Measurements from ENCODE around the gene NTN5. TPM values are rescaled to one million over a fixed set of nuclear protein-coding genes. Genes with fewer than 3 reads are reported as not detected.
"Not testable (repeated sequence)": the region's sequence is repeated elsewhere in the genome, so short reads cannot be mapped to it uniquely, and the experiment has no call there.

Gene NTN5
- total RNA-seq, 2 experiments from 2014 or later = 0.16 to 0.53 TPM

DNA sequence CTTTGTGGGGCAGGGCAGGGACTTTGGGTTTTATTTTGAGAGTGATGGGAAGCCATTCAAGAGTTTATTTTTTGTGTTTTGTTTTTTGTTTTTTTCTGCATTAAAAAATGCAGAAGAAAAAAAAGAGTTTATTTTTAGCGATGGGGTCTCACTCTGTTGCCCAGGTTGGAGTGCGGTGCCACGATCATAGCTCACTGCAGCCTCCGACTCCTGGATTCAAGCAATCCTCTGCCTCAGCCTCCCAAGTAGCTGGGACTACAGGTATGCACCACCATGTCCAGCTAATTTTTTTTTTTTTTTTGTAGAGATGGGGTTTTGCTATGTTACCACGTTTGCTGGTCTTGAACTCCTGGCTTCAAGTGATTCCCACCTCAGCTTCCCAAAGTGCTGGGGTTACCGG lies 14.3 kb downstream of the NTN5 start:
- Histone ChIP-seq H3K36me3 (ENCODE audit: insufficient read depth, low read length) (no peaks in the 10 kb centered on the region), H3K27ac (ENCODE audit: low read depth, low read length, poor library complexity, severe bottlenecking) (no peak overlapping the region), H3K4me1 (ENCODE audit: insufficient read depth, low read length, poor library complexity, severe bottlenecking) (peaks cover 11% of the 10 kb centered on the region), H3K4me3 (ENCODE audit: low read depth, low read length, poor library complexity, severe bottlenecking) (no peak overlapping the region), H2AFZ (ENCODE audit: low read length) (no peak overlapping the region), H3K79me2 (ENCODE audit: insufficient read depth, low read depth, low read length) (no peaks in the 10 kb centered on the region), H3K9me3 (ENCODE audit: low read length) (no peaks in the 10 kb centered on the region), H4K20me1 (ENCODE audit: insufficient read depth, low read length) (no peaks in the 10 kb centered on the region), H3K9me2 (ENCODE audit: insufficient read depth, low read length) (no peaks in the 10 kb centered on the region), H3K4me2 (ENCODE audit: low read length) (no peak overlapping the region)
- no peak for TF ChIP-seq EZH2phosphoT487 (IDR thresholded peaks at IDR 0.05; ENCODE audit: borderline replicate concordance, low read depth, low read length)
- TF ChIP-seq, protein P1, sequence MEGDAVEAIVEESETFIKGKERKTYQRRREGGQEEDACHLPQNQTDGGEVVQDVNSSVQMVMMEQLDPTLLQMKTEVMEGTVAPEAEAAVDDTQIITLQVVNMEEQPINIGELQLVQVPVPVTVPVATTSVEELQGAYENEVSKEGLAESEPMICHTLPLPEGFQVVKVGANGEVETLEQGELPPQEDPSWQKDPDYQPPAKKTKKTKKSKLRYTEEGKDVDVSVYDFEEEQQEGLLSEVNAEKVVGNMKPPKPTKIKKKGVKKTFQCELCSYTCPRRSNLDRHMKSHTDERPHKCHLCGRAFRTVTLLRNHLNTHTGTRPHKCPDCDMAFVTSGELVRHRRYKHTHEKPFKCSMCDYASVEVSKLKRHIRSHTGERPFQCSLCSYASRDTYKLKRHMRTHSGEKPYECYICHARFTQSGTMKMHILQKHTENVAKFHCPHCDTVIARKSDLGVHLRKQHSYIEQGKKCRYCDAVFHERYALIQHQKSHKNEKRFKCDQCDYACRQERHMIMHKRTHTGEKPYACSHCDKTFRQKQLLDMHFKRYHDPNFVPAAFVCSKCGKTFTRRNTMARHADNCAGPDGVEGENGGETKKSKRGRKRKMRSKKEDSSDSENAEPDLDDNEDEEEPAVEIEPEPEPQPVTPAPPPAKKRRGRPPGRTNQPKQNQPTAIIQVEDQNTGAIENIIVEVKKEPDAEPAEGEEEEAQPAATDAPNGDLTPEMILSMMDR (conservative IDR thresholded peaks at IDR 0.05; ENCODE audit: low read length) = no peak
- no peak for DNase-seq (ENCODE audit: low spot score)
- POLR2A ChIA-PET = interaction anchor here (1.0 kb wide), 1 partner anchor 673 kb away, joined by 3 read pairs; no protein-coding TSS in a partner anchor
- intact Hi-C loops (cut with micrococcal nuclease; ENCODE audit: unreplicated experiment) = no loop called here
- CTCF ChIA-PET (ENCODE audit: unreplicated experiment) = no interaction called here
- no TSS peak for BruUV-seq (replicated peaks)

DNA sequence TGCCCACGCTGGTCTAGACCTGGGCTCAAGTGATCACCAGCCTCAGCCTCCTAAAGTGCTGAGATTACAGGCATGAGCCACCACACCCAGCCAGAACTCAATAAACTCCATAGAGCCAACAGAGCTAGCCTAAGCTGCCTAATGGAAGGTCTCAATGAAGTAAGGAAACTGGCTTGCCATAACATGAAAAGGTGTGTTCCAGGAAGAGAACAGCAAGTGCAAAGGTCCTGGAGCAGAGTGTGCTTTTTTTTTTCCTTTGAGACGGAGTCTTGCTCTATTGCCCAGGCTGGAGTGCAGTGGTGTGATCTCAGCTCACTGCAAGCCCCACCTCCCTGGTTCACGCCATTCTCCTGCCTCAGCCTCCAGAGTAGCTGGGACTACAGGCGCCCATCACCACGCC lies 15.0 kb downstream of the NTN5 start:
- H3K4me1 ChIP-seq (ENCODE audit: insufficient read depth, low read length, poor library complexity, severe bottlenecking) = peaks cover 11% of the 10 kb centered on the region
- H2AFZ ChIP-seq (ENCODE audit: low read length); H3K4me3 ChIP-seq (ENCODE audit: low read depth, low read length, poor library complexity, severe bottlenecking); intact Hi-C loops (cut with micrococcal nuclease; ENCODE audit: unreplicated experiment); H3K4me2 ChIP-seq (ENCODE audit: low read length); DNase-seq (ENCODE audit: low spot score); H3K9me2 ChIP-seq (ENCODE audit: insufficient read depth, low read length); H3K79me2 ChIP-seq (ENCODE audit: insufficient read depth, low read depth, low read length); BruUV-seq (replicated peaks); CTCF ChIA-PET (ENCODE audit: unreplicated experiment); H3K36me3 ChIP-seq (ENCODE audit: insufficient read depth, low read length); H4K20me1 ChIP-seq (ENCODE audit: insufficient read depth, low read length); H3K27ac ChIP-seq (ENCODE audit: low read depth, low read length, poor library complexity, severe bottlenecking); H3K9me3 ChIP-seq (ENCODE audit: low read length): not testable (repeated sequence)
- POLR2A ChIA-PET = interaction anchor here (1.0 kb wide), 1 partner anchor 674 kb away, joined by 3 read pairs; no protein-coding TSS in a partner anchor

DNA sequence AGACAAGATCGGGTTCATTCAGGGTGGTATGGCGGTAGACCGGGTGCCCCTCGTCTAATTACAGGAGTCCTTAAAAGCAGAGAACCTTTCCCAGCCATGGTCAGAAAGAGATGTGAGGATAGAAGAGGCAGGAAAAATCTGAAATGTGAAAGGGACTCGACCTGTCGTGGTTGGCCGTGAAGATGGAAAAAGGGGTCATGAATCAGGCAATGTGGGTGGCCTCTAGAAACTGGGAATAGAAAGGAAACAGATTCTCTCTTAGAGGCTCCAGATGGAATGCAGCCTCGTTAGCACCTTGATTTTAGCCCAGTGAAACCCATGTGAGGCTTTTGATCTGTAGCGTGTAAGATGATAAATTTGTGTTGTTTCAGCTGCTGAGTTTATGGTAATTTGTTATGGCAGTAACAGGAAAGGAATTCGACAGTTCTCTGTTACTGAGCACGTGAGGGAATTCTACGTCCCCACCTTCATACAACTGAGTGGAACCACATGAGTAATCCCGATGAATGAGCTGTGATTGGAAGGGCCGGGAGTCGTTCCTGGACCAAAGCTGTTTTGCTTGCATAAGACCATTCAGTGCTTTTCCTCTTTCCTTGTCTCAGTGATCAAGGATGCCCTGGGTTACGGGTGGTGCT lies 15.9 kb downstream of the NTN5 start:
- intact Hi-C loops (cut with micrococcal nuclease; ENCODE audit: unreplicated experiment) = no loop called here
- TF ChIP-seq, protein P1 (conservative IDR thresholded peaks at IDR 0.05; ENCODE audit: low read length) = no peak
- TF ChIP-seq EZH2phosphoT487 (IDR thresholded peaks at IDR 0.05; ENCODE audit: borderline replicate concordance, low read depth, low read length) = no peak
- no peaks in the 10 kb centered on the region for H3K79me2 ChIP-seq (ENCODE audit: insufficient read depth, low read depth, low read length)
- H3K4me2 ChIP-seq (ENCODE audit: low read length) = no peak overlapping the region
- no peak overlapping the region for H3K27ac ChIP-seq (ENCODE audit: low read depth, low read length, poor library complexity, severe bottlenecking)
- no peak for DNase-seq (ENCODE audit: low spot score)
- BruUV-seq (replicated peaks) = no TSS peak
- no peaks in the 10 kb centered on the region for H3K9me2 ChIP-seq (ENCODE audit: insufficient read depth, low read length)
- no peak overlapping the region for H3K4me3 ChIP-seq (ENCODE audit: low read depth, low read length, poor library complexity, severe bottlenecking)
- no peaks in the 10 kb centered on the region for H3K36me3 ChIP-seq (ENCODE audit: insufficient read depth, low read length)
- ChIA-PET CTCF (ENCODE audit: unreplicated experiment) (no interaction called here), POLR2A (no interaction called here)
- H4K20me1 ChIP-seq (ENCODE audit: insufficient read depth, low read length) = no peaks in the 10 kb centered on the region
- no peak overlapping the region for H2AFZ ChIP-seq (ENCODE audit: low read length)
- peaks cover 11% of the 10 kb centered on the region for H3K4me1 ChIP-seq (ENCODE audit: insufficient read depth, low read length, poor library complexity, severe bottlenecking)
- no peaks in the 10 kb centered on the region for H3K9me3 ChIP-seq (ENCODE audit: low read length)
